ENCODE data around the gene PIP4K2C. TPM values are rescaled to one million over a fixed set of nuclear protein-coding genes. Genes with fewer than 3 reads are reported as not detected.
"Not testable (repeated sequence)": the region's sequence is repeated elsewhere in the genome, so short reads cannot be mapped to it uniquely, and the experiment has no call there.

Gene PIP4K2C
- total RNA-seq, 2 experiments from 2014 or later, result 10.7 to 12.3 TPM

- H3K4me1 Mint-ChIP-seq (ENCODE audit: low read depth), result peaks cover 9% of the 10 kb centered on the region
- H3K9me3 Mint-ChIP-seq, result no peaks in the 10 kb centered on the region
- no peak for TF ChIP-seq CTCF (IDR thresholded peaks at IDR 0.05)
- H3K4me3 Mint-ChIP-seq, result no peak overlapping the region
- intact Hi-C loops (cut with micrococcal nuclease), result no loop called here
- H3K27me3 Mint-ChIP-seq, result peaks cover 39% of the 10 kb centered on the region
- ChIA-PET POLR2A (interaction anchor here (0.6 to 4.8 kb wide), 5 partner anchors 10 to 87 kb away, joined by 3 to 27 read pairs (median 4); partner anchors contain the start of genes DTX3 and PIP4K2C), CTCF (interaction anchor here (2.1 to 8.0 kb wide), 2 partner anchors 12 to 33 kb away, joined by 9 to 60 read pairs; no protein-coding TSS in a partner anchor)
- no peak overlapping the region for H3K27ac Mint-ChIP-seq
- no peak for ATAC-seq
- DNase-seq, result no peak
- H3K36me3 Mint-ChIP-seq (ENCODE audit: low read depth), result no peaks in the 10 kb centered on the region
Observed at GRCh38 chr12:57615637-57616036, 24.6 kb downstream of the PIP4K2C start.

- POLR2A ChIA-PET, result interaction anchor here (0.6 to 4.8 kb wide), 5 partner anchors 9 to 42 kb away, joined by 3 to 27 read pairs (median 3); partner anchors contain the start of genes DTX3 and PIP4K2C
- ATAC-seq, result no peak
- TF ChIP-seq CTCF (IDR thresholded peaks at IDR 0.05), result no peak
- CTCF ChIA-PET, result interaction anchor here (8.0 kb wide), 1 partner anchor 34 kb away, joined by 60 read pairs; no protein-coding TSS in a partner anchor
- no peaks in the 10 kb centered on the region for H3K9me3 Mint-ChIP-seq
- H3K4me3 Mint-ChIP-seq, result no peak overlapping the region
- H3K27ac Mint-ChIP-seq, result no peak overlapping the region
- H3K36me3 Mint-ChIP-seq (ENCODE audit: low read depth), result no peaks in the 10 kb centered on the region
- H3K4me1 Mint-ChIP-seq (ENCODE audit: low read depth), result peaks cover 15% of the 10 kb centered on the region
- DNase-seq, result no peak
- peaks cover 47% of the 10 kb centered on the region for H3K27me3 Mint-ChIP-seq
- intact Hi-C loops (cut with micrococcal nuclease), result no loop called here
Observed at GRCh38 chr12:57616383-57617101, 25.6 kb downstream of the PIP4K2C start.

- CTCF ChIA-PET, result no interaction called here
- no peak overlapping the region for H3K27ac Mint-ChIP-seq
- H3K36me3 Mint-ChIP-seq (ENCODE audit: low read depth), result no peaks in the 10 kb centered on the region
- H3K4me3 Mint-ChIP-seq, result no peak overlapping the region
- peaks cover 54% of the 10 kb centered on the region for H3K27me3 Mint-ChIP-seq
- no peaks in the 10 kb centered on the region for H3K9me3 Mint-ChIP-seq
- no peak for DNase-seq
- ATAC-seq, result no peak
- POLR2A ChIA-PET, result no interaction called here
- H3K4me1 Mint-ChIP-seq (ENCODE audit: low read depth), result peaks cover 19% of the 10 kb centered on the region
- intact Hi-C loops (cut with micrococcal nuclease), result no loop called here
- TF ChIP-seq CTCF (IDR thresholded peaks at IDR 0.05), result no peak
Observed at GRCh38 chr12:57617942-57618341, 26.9 kb downstream of the PIP4K2C start.

- DNase-seq; ATAC-seq; H3K27ac Mint-ChIP-seq; H3K36me3 Mint-ChIP-seq (ENCODE audit: low read depth); intact Hi-C loops (cut with micrococcal nuclease); H3K4me3 Mint-ChIP-seq; H3K9me3 Mint-ChIP-seq: not testable (repeated sequence)
- Mint-ChIP-seq H3K27me3 (peaks cover 58% of the 10 kb centered on the region), H3K4me1 (ENCODE audit: low read depth) (peaks cover 19% of the 10 kb centered on the region)
- ChIA-PET CTCF (interaction anchor here (3.2 kb wide), 1 partner anchor 14 kb away, joined by 28 read pairs; the partner anchor contains the start of gene B4GALNT1), POLR2A (interaction anchor here (2.6 kb wide), 1 partner anchor 27 kb away, joined by 13 read pairs; the partner anchor contains the start of gene PIP4K2C)
Observed at GRCh38 chr12:57618431-57618830, 27.4 kb downstream of the PIP4K2C start.

GRCh38 chr12:57618966-57619433 is 28.0 kb downstream of the PIP4K2C start:
- no peak for DNase-seq
- ChIA-PET CTCF (interaction anchor here (0.8 to 7.3 kb wide), 4 partner anchors 7 to 72 kb away, joined by 4 to 124 read pairs (median 22); partner anchors contain the start of genes ARHGEF25, B4GALNT1 and DCTN2), POLR2A (interaction anchor here (2.6 kb wide), 1 partner anchor 28 kb away, joined by 13 read pairs; the partner anchor contains the start of gene PIP4K2C)
- no peak for ATAC-seq
- intact Hi-C loops (cut with micrococcal nuclease), result no loop called here
- Mint-ChIP-seq H3K27ac (no peak overlapping the region), H3K9me3 (no peaks in the 10 kb centered on the region), H3K27me3 (peaks cover 64% of the 10 kb centered on the region), H3K4me1 (ENCODE audit: low read depth) (peaks cover 19% of the 10 kb centered on the region), H3K4me3 (no peak overlapping the region), H3K36me3 (ENCODE audit: low read depth) (no peaks in the 10 kb centered on the region)
- TF ChIP-seq CTCF (IDR thresholded peaks at IDR 0.05), result no peak
